Breast epithelium (tissue), 3 donors: Measurements from ENCODE around the gene DST.

Experiments
- CTCF ChIP-seq, 3 donors: fragments of 450-650 bp; IDR thresholded peaks; one replicate each; pipeline ENCODE4 v1.5.1; 2016 to 2017; ENCODE audit warnings: antibody characterized with exemption in 3 of 3, mild to moderate bottlenecking in 3 of 3, moderate library complexity in 3 of 3
- POLR2AphosphoS5 ChIP-seq, 3 donors: sonication (generic); formaldehyde crosslinking; IDR thresholded peaks; one replicate each; pipeline ENCODE4 v1.6.1; 2017; ENCODE audit warnings: antibody characterized with exemption in 3 of 3

GRCh38 chr6:56480246-56480645 is 162.4 kb downstream of the DST start:
- TF ChIP-seq CTCF (IDR thresholded peaks at IDR 0.05) (no peak), POLR2AphosphoS5 (IDR thresholded peaks at IDR 0.05) (no peak)
